GM12875 (cell line): ENCODE measurements around the gene EML4.

Source experiments
- H3K4me3 ChIP-seq: one replicate; pipeline ENCODE4 v1.5.1; 2011; ENCODE audit warnings: low read depth, low read length, control low read depth
- TF ChIP-seq, protein P1 (sequence below): IDR thresholded peaks from 2 replicates; pipeline ENCODE4 v1.5.1; 2011; ENCODE audit warnings: low read depth, mild to moderate bottlenecking, control low read depth, inconsistent platforms, low read length, moderate library complexity, borderline replicate concordance; ENCODE audit not compliant: insufficient read depth

Gene EML4

DNA sequence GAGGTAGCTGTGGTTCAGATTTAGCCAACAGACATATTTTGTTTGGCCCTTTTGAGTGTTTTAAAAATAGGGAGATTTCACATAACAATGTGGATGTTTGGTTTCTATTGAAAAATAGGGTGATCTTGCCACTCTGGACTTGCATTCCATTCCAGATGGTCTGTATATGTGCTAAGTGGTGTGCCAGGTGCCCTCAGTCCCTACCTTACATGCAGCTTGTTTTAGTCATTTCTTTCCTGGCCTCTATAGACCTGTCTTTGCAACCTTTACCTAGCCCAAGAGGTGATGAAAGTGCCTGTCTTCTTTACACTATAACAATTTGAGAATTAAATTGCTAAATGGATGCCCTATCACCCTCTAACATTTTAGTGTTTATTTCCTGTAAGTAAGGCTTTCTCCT, 11.1 kb downstream of the EML4 start:
- TF ChIP-seq, protein P1, sequence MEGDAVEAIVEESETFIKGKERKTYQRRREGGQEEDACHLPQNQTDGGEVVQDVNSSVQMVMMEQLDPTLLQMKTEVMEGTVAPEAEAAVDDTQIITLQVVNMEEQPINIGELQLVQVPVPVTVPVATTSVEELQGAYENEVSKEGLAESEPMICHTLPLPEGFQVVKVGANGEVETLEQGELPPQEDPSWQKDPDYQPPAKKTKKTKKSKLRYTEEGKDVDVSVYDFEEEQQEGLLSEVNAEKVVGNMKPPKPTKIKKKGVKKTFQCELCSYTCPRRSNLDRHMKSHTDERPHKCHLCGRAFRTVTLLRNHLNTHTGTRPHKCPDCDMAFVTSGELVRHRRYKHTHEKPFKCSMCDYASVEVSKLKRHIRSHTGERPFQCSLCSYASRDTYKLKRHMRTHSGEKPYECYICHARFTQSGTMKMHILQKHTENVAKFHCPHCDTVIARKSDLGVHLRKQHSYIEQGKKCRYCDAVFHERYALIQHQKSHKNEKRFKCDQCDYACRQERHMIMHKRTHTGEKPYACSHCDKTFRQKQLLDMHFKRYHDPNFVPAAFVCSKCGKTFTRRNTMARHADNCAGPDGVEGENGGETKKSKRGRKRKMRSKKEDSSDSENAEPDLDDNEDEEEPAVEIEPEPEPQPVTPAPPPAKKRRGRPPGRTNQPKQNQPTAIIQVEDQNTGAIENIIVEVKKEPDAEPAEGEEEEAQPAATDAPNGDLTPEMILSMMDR: no peak

DNA sequence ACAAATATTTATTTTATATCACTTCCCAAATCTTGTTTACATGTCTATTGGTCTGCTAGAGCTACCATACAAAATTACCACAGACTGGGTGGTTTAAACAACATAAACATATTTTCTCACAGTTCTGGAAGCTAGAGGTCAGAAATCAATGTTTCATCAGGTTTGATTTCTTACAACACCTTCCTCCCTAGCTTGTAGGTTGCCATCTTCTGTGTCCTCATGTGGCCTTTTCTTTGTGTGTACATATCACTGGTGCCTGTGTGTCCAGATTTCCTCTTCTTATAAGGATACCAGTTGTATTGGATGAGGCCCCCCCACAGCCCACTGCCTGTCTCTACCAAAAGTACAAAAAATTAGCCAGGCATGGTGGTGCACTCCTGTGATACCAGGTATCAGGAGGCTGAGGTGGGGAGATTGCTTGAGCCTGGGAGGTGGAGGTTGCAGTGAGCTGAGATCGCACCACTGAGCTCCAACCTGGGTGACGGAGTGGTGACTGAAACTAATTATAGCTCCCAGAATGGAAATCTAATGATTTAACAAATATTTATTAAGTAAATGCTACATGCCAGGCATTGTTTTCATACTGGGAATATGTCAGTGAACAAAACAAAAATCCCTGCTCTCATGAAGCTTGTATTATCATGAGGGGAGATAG, 13.6 kb downstream of the EML4 start:
- TF ChIP-seq, protein P1: no peak
- no peak overlapping the region for H3K4me3 ChIP-seq

More for the DNA sequence above, 11.1 kb downstream of the EML4 start:
- H3K4me3 ChIP-seq: no peak overlapping the region

DNA sequence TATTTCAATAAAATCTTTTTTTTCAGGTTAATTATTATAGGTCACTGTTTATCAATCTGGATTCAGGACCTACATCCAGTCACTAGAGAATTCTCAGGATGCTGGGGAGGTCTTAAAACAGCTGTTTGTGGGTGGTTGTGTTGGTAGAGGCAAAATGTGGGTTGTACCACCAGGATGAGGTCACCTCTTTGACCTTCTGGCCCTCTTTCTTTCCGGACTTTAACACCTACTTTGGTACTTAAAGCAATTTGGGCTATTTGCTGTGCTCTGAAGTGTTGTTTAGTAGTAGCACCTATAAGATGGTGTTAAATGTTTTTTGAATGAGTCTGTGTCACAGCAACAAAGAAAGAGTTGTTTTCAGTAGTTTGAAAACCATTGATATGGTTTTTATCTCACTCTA, 14.6 kb downstream of the EML4 start:
- TF ChIP-seq, protein P1: no peak
- no peak overlapping the region for H3K4me3 ChIP-seq

DNA sequence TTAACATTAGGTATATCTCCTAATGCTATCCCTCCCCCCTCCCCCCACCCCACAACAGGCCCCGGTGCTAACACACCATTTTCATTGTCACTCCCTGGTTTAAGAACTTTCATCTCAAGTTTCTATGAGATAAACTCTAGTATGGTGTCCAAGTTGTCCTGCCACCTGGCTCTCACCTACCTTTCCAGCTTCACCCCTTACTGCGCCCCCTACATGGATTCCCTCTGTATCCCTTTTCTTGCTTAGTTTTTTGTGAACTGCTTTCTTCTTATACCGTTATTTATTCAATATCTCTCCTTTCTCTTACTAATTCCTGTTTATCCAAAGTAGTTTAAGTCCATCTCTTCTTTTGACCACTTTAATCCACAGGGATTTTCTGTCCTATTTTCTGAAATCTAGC, 15.2 kb downstream of the EML4 start:
- TF ChIP-seq, protein P1: no peak
- no peak overlapping the region for H3K4me3 ChIP-seq

DNA sequence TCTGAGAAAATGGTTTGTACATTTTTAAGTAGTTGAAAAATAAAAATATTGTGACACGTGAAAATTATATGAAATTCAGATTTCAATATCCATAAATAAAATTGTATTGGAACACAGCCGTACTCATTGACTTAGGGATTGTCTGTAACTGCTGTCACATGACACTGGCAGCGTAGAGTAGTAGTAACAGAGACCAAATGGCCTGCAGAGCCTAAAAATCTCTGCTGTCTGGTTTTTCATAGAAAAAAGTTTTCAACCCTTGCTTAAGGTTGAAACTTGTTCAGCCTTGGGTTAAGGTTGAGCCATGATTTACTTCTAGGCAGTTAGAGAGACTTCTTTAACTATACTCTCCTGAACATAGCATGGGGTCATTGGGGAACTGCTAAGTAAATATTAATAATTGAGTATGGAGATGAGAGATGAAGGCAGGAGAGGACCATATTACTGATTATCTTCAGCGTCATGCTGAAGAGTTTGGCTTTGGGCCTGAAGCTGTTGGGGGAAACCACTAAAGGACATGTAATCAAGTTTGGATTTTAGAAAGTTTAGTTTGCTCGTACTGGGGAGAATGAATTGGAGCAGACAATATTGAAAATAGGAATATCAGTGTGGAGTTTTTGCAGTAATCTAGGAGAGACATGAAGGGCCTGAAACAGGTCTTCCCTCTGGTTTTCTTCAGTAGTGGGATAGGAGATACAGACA, 16.2 kb downstream of the EML4 start:
- H3K4me3 ChIP-seq: no peak overlapping the region
- TF ChIP-seq, protein P1: no peak

DNA sequence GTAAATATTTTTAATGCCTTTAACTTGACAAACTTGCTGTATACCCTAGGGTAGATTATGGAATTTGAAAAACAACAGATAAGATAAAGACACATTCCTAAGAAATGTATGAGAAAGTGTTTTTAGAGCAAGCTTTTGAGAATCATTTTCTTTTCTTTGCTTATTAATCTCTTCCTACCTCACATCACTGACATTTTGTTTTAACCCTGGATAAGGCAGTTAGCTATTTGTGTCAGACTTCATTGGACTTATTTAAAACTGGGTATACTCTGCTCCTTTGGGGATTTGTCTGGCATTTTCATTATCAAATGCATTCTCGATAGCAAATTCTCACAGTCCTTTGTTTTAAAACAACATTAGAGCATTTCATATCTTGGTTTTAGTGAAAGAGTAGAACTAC, 17.2 kb downstream of the EML4 start:
- no peak overlapping the region for H3K4me3 ChIP-seq
- TF ChIP-seq, protein P1: no peak
